ENCODE results near the gene FLNA. TPM values are rescaled to one million over a fixed set of nuclear protein-coding genes. Genes with fewer than 3 reads are reported as not detected.

The FLNA gene
- total and polyA plus RNA-seq, 2 of the 13 experiments (the other 11 are each of a cell fraction or from before 2014, with no cell fraction given), result 83.4 to 174 TPM

DNA sequence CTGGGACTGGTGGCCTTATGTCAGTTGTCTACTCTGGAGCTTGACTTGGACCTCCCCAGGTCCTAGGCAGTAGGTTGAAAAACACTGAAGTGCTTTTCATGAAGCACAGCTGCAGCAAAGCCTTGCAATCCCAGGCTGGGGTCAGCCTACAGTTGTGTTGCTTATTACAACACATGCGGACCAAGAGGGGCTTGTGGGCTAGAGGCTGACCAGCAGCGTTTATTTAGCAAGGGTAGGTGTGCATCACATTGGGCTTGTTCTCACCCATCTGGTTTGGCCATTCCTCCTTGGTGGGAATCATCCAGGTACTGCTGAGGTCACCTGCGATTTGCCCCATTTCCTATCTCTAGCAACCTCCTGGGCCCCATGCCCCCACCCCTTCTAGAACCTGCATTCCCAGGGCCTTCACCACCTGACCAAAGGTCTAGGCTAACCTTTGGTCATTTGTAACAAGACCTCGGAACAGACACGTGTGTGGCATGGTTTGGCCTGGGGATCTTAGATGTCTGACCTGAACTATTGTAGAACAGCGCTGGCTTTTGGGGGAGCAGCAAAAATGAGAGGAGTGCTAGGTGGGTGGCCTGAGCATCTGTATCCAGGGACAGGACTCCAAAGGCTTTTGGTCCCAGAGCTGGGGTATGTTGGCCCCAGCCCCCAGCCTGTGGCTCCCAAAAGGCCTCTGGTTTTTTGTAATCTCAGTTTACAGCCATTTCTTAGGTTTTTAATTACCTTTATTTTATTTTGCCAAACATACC is 26.8 kb upstream of the FLNA start (continued):
- TF ChIP-seq SOX13 (IDR thresholded peaks at IDR 0.05) (0 out of 2 replicates have a peak, but pooled peaks have one; percentile 31), SOX13 (CRISPR knock-in tag; conservative IDR thresholded peaks at IDR 0.05 in 1 of 2, IDR thresholded peaks at IDR 0.05 in 1 of 2) (peak; percentile 7 to 63; a peak in 1 of 4 replicates), SALL2 (CRISPR knock-in tag; IDR thresholded peaks at IDR 0.05) (no peak), PAF1 (CRISPR knock-in tag; IDR thresholded peaks at IDR 0.05) (peak; percentile 99), ISL2 (CRISPR knock-in tag; IDR thresholded peaks at IDR 0.05) (no peak), SKI (IDR thresholded peaks at IDR 0.05; ENCODE audit: partially characterized antibody) (no peak), KLF13 (CRISPR knock-in tag; IDR thresholded peaks at IDR 0.05) (no peak), NR2F6 (IDR thresholded peaks at IDR 0.05) (no peak), NR2F6 (CRISPR knock-in tag; IDR thresholded peaks at IDR 0.05) (peak; percentile 23; the same call in 1 of the 2 replicates), AFF4 (CRISPR knock-in tag; IDR thresholded peaks at IDR 0.05) (peak; percentile 45; the same call in 1 of the 2 replicates), POLR2A (IDR thresholded peaks at IDR 0.05; ENCODE audit: insufficient read depth in 1 of 2, low read depth in 2 of 2, low read length in 2 of 2) (peak in 1 of 2 experiments; percentile 92; a peak in 2 of 4 replicates), MAZ (IDR thresholded peaks at IDR 0.05; ENCODE audit: borderline replicate concordance, low read depth, low read length) (peak; percentile 22; the same call in 1 of the 2 replicates), MAZ (CRISPR knock-in tag; IDR thresholded peaks at IDR 0.05; ENCODE audit: low read depth) (0 out of 2 replicates have a peak, but pooled peaks have one; percentile 32), NCOA2 (CRISPR knock-in tag; IDR thresholded peaks at IDR 0.05) (peak; percentile 16; the same call in 1 of the 2 replicates), ZSCAN31 (CRISPR knock-in tag; IDR thresholded peaks at IDR 0.05; ENCODE audit: low read depth) (0 out of 2 replicates have a peak, but pooled peaks have one; percentile 20), ZNF432 (CRISPR knock-in tag; IDR thresholded peaks at IDR 0.05; ENCODE audit: borderline replicate concordance) (no peak), ZNF543 (CRISPR knock-in tag; IDR thresholded peaks at IDR 0.05) (no peak), NFE2 (CRISPR knock-in tag; IDR thresholded peaks at IDR 0.05) (no peak), ZNF333 (CRISPR knock-in tag; IDR thresholded peaks at IDR 0.05; ENCODE audit: borderline replicate concordance) (no peak)
- TF ChIP-seq, protein P1, sequence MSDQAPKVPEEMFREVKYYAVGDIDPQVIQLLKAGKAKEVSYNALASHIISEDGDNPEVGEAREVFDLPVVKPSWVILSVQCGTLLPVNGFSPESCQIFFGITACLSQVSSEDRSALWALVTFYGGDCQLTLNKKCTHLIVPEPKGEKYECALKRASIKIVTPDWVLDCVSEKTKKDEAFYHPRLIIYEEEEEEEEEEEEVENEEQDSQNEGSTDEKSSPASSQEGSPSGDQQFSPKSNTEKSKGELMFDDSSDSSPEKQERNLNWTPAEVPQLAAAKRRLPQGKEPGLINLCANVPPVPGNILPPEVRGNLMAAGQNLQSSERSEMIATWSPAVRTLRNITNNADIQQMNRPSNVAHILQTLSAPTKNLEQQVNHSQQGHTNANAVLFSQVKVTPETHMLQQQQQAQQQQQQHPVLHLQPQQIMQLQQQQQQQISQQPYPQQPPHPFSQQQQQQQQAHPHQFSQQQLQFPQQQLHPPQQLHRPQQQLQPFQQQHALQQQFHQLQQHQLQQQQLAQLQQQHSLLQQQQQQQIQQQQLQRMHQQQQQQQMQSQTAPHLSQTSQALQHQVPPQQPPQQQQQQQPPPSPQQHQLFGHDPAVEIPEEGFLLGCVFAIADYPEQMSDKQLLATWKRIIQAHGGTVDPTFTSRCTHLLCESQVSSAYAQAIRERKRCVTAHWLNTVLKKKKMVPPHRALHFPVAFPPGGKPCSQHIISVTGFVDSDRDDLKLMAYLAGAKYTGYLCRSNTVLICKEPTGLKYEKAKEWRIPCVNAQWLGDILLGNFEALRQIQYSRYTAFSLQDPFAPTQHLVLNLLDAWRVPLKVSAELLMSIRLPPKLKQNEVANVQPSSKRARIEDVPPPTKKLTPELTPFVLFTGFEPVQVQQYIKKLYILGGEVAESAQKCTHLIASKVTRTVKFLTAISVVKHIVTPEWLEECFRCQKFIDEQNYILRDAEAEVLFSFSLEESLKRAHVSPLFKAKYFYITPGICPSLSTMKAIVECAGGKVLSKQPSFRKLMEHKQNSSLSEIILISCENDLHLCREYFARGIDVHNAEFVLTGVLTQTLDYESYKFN (CRISPR knock-in tag; conservative IDR thresholded peaks at IDR 0.05), result peak; percentile 65
- TF ChIP-seq, protein P2, sequence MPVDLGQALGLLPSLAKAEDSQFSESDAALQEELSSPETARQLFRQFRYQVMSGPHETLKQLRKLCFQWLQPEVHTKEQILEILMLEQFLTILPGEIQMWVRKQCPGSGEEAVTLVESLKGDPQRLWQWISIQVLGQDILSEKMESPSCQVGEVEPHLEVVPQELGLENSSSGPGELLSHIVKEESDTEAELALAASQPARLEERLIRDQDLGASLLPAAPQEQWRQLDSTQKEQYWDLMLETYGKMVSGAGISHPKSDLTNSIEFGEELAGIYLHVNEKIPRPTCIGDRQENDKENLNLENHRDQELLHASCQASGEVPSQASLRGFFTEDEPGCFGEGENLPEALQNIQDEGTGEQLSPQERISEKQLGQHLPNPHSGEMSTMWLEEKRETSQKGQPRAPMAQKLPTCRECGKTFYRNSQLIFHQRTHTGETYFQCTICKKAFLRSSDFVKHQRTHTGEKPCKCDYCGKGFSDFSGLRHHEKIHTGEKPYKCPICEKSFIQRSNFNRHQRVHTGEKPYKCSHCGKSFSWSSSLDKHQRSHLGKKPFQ (CRISPR knock-in tag; IDR thresholded peaks at IDR 0.05; ENCODE audit: insufficient replicate concordance), result peak; percentile 64

Measured in HepG2 (cell line).